NCI-H146 treated with DMSO at 0.1 percent for 48 hours (cell line): ENCODE data around the gene EXD3.

Experiments
- DNase-seq: peaks from one replicate; lab custom pipeline; 2025; ENCODE audit not compliant: unreplicated experiment; lab: John Stamatoyannopoulos, UW

EXD3 gene

GRCh38 chr9:137447722-137448601, 25.0 kb upstream of the EXD3 start:
- DNase-seq, result no peak

GRCh38 chr9:137446851-137447471, 24.0 kb upstream of the EXD3 start:
- no peak for DNase-seq

- DNase-seq, result no peak
Observed at GRCh38 chr9:137445930-137446431, 23.0 kb upstream of the EXD3 start.

GRCh38 chr9:137445275-137445807, 22.4 kb upstream of the EXD3 start:
- DNase-seq, result peak; percentile 48

- no peak for DNase-seq
Observed at GRCh38 chr9:137444106-137444790, 21.3 kb upstream of the EXD3 start.

- no peak for DNase-seq
Observed at GRCh38 chr9:137441935-137442321, 19.0 kb upstream of the EXD3 start.

GRCh38 chr9:137441289-137441934, 18.4 kb upstream of the EXD3 start, which contains the start of gene ENTPD8:
Gene ENTPD8 (minus strand): TSS chr9:137441357. CDS start chr9:137438285, 3,072 bp downstream.
- peak; percentile 72 for DNase-seq

- no peak for DNase-seq
Observed at GRCh38 chr9:137439158-137439714, 16.3 kb upstream of the EXD3 start.

- no peak for DNase-seq
Observed at GRCh38 chr9:137438591-137439157, 15.7 kb upstream of the EXD3 start.

GRCh38 chr9:137437691-137438590, 15.0 kb upstream of the EXD3 start:
- DNase-seq, result no peak

GRCh38 chr9:137436761-137437600, 14.0 kb upstream of the EXD3 start:
- no peak for DNase-seq

GRCh38 chr9:137435980-137436760, 13.2 kb upstream of the EXD3 start:
- DNase-seq, result no peak

- no peak for DNase-seq
Observed at GRCh38 chr9:137435381-137435891, 12.5 kb upstream of the EXD3 start.

- DNase-seq, result no peak
Observed at GRCh38 chr9:137434498-137435380, 11.8 kb upstream of the EXD3 start.

- DNase-seq, result no peak
Observed at GRCh38 chr9:137433916-137434431, 11.0 kb upstream of the EXD3 start.

- DNase-seq, result no peak
Observed at GRCh38 chr9:137433349-137433915, 10.5 kb upstream of the EXD3 start.
